Esophagus mucosa (tissue), 1 donor: ENCODE data around the gene TMEM141. TPM values are rescaled to one million over a fixed set of nuclear protein-coding genes. Genes with fewer than 3 reads are reported as not detected.
A peak's percentile ranks its signal among the peaks of the same experiment; 100 is the strongest.
"Not testable (repeated sequence)": the region's sequence is repeated elsewhere in the genome, so short reads cannot be mapped to it uniquely, and the experiment has no call there.

Experiments used
- ATAC-seq: fragments of 200-7000 bp; cut with Tn5 transposase; one replicate; pipeline ENCODE4 v1.9.1; 2020
- total RNA-seq: library from RNA; stranded (reverse); gene quantifications from one replicate; pipeline ENCODE4 v1.2.4, GENCODE V29; 2023
- donor health status: DM: yes; HTN: yes; CAD: no.

Gene TMEM141
- total RNA-seq, 1 donor from 2014 or later: 102 TPM

DNA sequence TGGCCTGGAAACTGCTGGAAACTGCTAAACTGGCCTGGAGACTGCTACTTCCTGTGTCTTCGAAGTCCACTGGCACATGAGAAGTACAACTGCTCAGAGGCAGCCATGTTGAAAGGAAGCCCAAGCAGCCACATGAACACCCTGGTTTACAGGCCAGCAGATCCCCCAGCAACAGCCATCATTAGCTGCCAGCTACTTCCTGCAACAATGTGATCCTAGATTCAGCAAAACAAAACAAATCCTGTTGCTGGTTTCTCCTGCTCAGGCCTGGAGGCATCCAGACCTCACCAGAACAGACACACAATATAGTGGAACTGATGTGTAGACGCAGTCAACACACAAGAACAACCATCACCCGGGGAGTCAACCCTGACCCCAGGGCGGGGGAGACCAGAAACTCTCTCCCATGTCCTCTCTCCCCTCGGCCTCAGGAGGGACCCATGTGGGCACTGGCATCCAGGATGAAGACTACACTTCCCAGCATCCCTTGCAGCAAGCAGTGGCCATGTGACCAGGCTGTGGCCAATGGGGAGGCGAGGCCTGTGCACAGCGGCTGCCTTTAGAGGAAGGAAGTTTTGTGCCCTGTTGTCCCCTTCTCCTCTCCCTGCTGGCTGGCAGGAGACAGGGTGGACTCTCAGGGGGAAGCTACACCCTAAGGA is 17.6 kb upstream of the TMEM141 start:
- no peak for ATAC-seq

DNA sequence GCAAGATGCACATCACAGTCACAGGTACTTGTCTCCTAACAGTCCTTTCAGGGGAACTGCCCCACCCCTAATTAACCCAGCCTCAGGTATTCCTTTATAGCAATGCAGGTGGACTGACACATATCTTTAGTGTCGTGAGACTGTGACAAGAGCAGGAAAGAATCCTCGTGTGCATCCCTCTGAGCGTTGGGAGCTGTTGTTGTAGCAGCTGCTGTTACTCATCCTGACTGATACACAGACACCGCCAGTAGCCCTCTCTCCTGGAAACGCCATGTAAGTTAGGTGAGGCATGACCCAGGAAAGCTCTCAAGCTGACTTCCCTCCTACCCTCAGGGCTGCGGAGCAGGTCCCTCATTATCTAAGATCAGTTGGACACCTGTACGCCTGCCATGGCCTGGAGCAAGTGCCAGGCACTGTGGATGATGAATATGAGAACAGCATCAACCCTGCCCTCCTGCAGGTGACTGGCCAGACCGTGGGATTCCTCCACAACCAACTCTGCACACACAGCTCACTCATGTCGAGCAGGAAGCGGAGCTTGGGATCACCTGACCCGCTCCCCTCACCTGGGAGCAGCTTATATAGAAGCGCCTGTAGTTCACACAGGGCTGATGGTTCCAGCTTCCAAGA is 16.6 kb upstream of the TMEM141 start:
- peak; percentile 31 for ATAC-seq

DNA sequence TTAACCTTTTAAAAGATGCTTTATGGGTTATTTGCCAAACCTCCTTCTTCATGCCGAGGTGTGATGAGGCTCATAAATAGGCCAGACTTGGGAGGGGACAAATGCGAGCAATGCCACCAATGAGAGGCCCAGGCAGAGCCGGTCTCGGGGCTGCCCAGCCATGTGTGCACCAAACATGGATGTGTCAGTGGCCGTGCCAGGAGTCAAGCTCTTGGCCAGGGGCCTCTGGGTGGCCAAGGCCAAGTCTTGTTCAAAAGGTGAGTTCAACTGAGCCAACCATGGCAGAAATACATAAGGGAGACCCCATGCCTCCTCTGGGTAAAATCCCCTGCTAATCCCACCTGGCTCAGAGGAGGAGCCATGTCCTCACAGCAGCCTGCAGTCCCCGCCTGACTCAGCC is 16.0 kb upstream of the TMEM141 start:
- no peak for ATAC-seq

DNA sequence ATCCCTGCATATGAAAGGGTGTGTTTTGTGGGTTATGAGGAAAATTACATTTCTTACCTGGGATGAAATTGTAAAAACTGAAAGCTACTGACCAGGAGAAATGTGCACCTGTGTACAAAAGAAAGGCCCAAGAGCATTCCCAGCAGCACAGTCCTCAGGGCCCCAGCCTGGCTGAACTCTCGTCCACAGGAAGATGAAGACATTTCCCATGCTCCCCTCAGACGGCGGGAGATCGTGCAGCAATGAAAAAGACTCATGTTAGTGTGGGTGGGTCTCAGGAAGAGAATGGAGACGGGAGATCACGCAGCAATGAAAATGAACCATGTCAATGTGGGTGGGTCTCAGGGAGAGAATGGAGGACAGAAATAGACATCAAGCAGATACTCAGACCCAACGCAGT is 14.2 kb upstream of the TMEM141 start:
- ATAC-seq: no peak

DNA sequence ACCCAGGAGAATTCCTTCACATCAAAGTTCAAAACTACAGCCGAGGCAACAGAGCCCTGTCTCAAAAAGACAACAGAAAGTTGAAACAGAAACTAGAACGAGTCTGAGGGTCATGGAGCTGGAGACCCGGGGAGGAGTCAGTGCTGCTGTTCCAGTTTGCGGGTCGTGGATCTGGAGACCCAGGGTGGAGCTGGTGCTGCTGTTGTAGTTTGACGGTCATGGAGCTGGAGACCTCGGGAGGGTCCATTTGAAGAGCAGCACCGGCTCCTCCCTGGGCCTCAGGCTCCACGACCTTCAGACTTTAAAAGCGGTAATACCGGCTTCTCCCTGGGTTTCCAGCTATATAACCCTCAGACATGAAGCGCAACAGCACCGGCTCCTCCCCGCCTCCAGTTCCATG is 13.8 kb upstream of the TMEM141 start:
- no peak for ATAC-seq

DNA sequence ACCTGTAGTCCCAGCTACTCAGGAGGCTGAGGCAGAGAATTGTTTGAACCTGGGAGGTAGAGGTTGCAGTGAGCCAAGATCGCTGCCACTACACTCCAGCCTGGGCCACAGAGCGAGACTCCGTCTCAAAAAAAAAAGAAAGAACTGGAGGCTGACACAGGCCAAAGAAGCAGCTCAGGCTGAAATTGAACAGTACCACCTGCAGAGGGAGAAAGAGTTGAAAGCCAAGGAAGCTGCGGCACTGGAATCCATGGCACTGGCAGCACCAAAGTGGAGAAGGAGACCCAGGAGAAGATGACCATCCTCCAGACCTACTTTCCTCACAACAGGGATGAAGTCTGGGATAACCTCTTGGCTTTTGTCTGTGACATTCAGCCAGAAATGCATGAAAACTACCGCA is 11.3 kb upstream of the TMEM141 start:
- no peak for ATAC-seq

DNA sequence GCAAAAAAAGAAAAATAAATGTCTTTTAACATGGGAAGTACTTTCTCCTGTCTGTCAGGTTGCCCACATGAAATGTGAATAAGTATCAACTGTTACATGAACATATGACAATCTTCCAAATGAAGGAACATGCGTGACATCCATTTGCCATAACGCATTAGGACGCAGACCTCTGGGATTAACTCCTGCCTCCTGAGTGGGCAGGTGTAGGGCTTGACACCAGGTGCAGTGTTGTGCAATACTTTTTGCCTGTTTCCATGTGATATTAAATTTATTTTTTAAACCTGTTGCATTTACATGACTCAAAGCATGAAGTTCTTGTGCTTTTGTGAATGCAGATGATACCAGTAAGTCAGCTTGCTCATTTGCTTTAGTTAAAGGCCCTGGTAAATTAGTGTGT is 8.7 kb upstream of the TMEM141 start:
- no peak for ATAC-seq

DNA sequence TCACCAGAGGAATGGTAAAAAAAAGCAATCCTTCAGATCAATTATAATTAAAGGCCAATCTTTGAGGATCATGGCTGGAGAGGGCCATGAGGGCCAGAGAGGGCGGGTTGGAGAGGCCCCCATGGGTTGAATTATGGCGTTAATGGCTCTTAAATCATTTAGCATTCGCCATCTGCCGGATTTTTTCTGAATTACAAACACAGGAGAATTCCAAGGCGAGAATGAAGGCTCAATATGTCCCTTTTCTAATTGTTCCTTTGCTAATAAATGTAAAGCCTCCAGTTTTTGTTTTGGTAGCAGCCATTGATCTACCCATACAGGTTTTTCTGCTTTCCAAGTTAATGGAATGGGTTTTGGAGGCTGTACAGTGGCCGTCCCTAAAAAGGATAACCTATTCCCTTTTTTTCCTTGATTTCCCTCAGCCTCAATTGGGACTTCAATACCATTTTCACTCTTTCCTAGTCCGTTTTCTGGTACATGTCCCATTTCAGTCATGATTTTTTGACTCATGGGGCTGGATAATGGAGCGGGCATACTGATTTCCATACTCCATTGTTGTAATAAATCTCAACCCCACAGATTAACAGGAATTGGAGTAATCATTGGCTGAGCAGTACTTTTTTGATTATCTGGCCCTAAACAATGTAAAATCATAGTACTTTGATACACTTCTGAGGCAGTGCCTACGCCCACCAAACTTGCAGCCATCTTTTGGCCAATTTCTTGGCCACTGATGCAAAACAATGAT is 6.7 kb upstream of the TMEM141 start:
- ATAC-seq: no peak

DNA sequence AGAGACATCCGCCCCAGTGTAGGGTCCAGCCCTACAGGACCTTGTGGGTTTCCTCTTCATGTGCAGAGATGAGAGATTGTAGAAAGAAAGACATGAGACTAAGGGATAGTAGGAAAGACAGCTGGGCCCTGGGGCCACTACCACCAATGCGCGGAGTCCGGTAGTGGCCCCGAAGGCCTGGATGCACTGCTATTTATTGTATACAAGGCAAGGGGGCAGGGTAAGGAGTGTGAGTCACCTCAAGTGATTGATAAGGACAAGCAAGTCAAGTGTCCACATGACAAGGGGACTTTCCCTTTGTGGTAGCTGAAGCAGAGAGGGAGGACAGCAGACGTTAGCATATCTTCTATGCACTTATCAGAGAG is 6.2 kb upstream of the TMEM141 start:
- no peak for ATAC-seq

DNA sequence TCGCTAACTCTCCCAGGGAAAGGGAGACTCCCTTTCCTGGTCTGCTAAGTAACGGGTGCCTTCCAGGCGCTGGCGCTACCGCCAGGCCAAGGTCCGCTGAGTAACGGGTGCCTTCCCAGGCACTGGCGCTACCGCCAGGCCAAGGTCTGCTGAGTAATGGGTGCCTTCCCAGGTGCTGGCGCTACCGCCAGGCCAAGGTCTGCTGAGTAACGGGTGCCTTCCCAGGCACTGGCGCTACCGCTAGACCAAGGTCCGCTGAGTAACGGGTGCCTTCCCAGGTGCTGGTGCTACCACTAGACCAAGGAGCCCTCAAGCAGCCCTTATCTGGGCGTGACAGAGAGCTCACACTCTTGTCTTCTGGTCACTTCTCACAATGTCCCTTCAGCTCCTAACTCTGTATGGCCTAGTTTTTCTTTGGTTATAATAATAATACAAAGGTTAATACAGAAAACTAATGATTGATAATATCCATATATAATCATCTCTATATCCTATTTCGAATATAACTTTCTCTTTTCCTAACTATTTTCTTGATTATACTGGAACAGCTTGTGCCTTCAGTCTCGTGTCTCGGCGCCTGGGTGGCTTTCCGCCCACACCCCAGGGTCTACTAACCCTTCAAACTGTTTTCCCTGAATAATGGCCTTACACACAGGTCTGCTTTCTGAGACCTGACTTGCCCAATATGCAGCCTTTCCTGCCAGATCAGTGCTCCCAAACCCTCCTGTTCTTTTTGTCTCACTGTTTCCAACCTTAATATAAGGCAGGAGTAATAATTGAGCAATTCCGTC is 5.4 kb upstream of the TMEM141 start:
- ATAC-seq: not testable (repeated sequence)

DNA sequence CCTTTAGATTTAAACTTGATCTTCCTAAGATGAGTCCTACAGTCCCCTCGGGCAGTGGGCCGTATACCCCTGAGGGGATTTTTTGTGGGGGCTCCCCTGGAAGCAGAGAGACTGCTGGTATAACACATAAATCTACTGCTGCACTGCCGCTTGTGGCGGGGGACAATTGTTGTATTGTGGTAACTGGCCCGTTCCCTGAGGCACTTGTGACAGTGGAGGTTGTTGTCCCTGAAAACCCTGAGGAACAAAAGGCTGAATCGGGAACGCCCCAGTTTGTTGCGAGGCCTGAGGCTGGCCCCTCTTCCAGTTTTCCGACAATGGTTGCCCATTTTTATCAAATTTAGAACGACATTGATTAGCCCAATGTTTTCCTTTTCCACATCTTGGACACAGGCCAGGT is 4.7 kb upstream of the TMEM141 start:
- no peak for ATAC-seq

DNA sequence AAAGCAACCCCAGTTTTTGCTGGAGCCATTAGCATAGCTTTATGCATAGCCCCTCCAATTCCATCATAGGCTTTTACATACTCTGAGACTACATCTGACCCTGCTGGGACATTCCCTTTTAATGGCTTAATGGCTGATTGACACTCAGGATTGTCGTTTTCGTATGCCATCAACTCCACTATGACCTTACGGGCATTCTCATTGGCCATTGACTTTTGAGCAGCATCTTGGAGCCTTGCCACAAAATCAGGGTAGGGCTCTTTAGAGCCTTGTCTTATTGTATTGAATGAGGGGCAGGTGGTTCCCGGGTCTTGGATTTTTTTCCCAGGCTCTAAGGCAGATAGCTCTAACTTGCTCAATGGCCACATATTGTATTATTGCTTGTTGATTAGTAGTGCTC is 4.2 kb upstream of the TMEM141 start:
- ATAC-seq: not testable (repeated sequence)

DNA sequence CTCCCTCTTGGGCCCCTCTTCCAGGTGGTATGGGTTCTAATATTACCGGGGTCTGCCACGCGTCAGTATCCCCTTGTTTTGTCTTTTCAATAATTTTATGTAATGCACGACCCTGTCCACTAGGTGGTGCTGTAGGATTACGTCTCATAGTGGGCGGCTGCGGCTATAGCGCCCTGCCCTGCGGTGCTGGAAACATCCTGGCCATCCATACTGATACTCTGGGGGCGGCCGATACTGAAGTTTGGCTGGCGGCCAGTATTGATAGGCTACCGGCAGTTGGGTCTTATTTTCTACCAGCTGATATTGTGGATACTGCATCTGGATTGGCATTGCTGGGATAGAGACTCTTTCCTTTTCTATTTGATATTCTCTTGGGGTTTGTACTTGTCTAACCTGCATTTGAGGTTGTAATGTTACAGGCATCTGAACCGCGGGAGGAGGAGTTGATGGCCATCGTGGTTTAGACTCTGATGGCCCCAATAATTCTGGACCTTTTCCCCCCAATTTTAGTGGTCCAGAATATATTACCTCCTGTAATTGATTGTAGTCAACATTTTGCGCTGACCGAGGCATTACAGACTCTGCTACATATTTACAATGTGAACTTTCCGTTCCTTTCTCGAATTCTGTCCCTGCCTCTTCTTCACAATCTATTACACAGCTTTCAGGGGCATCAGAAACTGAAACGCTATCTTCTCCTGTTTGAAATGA is 3.3 kb upstream of the TMEM141 start:
- no peak for ATAC-seq

DNA sequence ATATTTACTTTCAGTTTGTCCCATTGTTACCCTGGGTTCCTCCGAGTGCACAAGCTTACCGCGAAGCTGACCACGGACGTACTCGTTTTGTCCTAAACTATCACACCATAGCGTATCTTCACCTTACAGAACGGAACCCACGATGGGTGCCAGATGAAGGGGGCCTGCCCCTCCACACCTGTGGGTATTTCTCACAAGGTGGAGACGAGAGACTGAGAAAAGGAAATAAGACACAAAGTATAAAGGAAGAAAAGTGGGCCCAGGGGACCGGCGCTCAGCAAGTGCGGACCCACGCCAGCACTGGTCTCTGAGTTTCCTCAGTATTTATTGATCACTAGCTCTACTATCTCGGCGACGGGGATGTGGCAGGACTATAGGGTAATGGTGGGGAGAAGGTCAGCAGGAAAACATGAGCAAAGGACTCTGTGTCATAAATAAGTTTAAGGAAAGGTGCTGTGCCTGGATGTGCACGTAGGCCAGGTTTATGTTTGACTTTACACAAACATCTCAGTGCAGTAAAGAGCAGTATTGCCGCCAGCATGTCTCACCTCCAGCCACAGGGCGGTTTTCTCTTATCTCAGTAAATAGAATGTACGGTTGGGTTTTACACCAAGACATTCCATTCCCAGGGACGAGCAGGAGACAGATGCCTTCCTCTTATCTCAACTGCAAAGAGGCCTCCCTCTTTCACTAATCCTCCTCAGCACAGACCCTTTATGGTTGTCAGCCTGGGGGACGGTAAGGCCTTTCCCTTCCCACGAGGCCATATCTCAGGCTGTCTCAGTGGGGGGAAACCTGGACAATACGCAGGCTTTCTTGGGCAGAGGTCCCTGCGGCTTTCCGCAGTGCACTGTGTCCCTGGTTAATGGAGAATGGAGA is 2.3 kb upstream of the TMEM141 start:
- not testable (repeated sequence) for ATAC-seq

DNA sequence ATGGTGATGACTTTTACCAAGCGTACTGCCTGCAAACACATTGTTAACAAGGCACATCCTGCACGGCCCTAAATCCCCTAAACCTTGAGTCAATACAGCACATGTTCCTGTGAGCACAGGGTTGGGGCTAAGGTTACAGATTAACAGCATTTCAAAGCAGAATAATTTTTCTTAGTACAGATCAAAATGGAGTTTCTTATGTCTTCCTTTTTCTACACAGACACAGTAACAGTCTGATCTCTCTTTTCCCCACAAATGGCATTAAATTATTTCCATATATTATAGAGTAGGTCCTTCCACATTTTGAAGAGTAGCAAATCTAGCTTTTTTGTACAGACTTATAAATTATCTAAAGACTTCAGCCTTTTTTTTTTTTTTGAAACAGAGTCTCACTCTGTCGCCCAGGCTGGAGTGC is 1.6 kb upstream of the TMEM141 start:
- no peak for ATAC-seq

DNA sequence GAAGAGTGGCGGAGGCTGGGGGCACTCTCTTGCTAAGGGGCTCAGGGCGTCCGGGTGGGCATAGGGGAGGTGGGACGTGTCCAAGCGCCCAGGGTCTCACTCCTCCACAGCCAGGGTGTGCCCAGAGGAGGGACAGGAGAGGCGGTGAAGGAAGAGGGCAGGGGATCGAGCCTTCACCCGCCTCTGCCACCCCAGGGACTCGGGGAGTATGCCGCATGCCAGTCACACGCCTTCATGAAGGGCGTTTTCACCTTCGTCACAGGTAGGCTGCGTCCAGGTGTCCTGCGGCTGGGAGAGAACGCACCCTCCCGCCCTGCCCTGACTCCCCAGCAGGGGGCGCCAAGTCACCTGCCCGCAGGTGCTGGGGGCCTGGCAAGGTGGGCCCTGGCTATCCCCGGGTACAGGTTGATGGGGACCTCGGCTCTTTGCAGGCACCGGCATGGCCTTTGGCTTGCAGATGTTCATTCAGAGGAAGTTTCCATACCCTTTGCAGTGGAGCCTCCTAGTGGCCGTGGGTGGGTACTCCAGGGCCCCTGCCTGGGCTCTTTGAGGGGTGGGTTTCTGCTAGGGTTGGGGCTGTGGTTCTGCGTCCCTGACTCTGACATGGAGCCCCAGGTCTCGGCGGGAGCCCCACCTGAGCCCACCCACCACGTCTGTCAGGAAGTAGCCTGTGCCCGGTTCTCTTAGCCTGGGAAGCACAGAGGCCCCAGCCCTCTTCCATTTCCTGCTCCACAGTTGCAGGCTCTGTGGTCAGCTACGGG is 552 bp downstream of the TMEM141 start:
- ATAC-seq: peak; percentile 66

DNA sequence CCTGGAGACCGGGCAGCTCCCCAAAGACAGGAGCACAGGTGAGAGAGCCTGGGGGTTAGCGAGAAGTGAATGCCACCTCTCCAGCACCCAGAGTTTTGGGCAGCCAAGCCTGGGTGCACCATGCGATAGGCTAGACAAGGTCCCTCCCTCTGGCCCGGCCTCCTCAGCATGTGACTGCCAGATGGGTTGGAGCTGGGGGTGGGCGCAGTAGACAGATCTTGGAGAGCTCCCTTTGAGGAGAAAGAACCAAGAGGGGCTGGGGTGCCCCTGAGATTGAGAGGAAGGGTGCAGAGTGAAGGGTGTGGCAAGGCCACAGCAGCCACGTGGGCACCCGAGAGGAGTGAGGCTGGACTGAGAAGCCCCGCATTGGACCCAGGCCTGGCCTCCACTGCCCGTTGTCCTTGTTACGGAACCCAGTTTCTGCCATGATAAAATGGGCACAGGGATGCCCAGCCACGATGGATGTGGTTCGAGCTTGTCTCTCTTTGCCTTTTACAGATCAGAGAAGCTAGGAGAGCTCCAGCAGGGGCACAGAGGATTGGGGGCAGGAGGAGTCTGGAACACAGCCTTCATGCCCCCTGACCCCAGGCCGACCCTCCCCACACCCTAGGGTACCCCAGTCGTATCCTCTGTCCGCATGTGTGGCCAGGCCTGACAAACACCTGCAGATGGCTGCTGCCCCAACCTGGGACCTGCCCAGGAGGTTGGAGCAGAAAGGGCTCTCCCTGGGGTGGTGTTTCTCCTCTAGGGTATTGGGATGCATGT is 1.4 kb downstream of the TMEM141 start:
- ATAC-seq: no peak

DNA sequence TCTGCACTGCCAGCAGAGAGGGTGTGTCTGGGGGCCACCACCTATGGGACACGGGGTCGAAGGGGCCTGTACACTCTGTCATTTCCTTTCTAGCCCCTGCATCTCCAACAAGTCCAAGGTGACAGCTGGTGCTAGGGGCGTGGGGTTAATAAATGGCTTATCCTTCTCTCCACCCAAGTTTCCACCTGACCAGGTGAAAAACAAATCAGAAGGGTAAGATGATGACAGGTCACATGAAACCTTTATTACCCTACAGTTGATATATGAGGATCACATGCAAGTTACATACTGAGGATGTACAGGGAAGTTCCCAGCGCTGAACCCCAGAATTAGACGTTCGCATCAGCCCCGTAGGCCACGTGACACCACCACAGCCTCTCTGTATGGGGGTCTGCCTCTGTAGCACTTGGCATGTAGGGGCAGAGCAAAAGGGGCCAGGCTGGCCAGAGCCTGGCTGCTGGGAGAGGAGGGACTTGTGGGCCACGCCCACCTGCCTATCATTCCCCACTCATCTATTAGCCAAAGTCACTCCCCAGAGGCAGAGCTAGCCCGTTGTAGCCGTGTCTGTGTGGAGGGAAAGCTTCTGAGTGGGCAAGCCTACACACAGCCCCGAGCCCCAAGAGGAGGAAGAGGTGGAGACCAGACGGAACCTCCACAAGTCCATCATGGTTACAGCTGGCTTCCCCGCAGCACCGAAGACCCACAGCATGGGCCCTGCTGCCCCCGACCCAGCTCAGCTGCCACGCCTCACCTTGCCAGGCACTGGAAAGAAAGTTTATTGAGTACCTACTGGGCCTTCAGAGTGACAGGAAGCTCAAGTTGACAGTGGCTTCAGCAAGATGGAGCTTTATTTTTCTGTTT is 2.2 kb downstream of the TMEM141 start:
- no peak for ATAC-seq
